Left lung (tissue), 10 donors: ENCODE results near the gene BCL7A. TPM values are rescaled to one million over a fixed set of nuclear protein-coding genes. Genes with fewer than 3 reads are reported as not detected.

Source experiments
- ATAC-seq: fragments of 200-7000 bp; cut with Tn5 transposase; one replicate; pipeline ENCODE4 v1.9.1; 2020; ENCODE audit warnings: moderate library complexity
- DNase-seq, 4 donors: peaks; one replicate each; pipeline ENCODE4 v3.0.0-alpha.2; 2013 to 2020
- H3K27ac ChIP-seq, 2 donors: fragments of 200-600 bp; sonication (generic) in 1 of 2; one replicate each; pipeline versions ENCODE4 v1.5.0 to v1.8.0; 2020 to 2021
- H3K27me3 ChIP-seq, 2 donors: fragments of 200-600 bp; sonication (generic) in 1 of 2; one replicate each; pipeline versions ENCODE4 v1.5.0 to v1.8.0; 2020 to 2021
- H3K36me3 ChIP-seq, 2 donors: fragments of 200-600 bp; sonication (generic) in 1 of 2; one replicate each; pipeline versions ENCODE4 v1.5.0 to v1.8.0; 2020 to 2021
- H3K4me1 ChIP-seq, 2 donors: fragments of 200-600 bp; one replicate each; pipeline ENCODE4 v1.8.0; 2021
- H3K4me3 ChIP-seq, 2 donors: fragments of 200-600 bp; sonication (generic) in 1 of 2; one replicate each; pipeline versions ENCODE4 v1.5.0 to v1.8.0; 2020 to 2021; ENCODE audit warnings: mild to moderate bottlenecking in 1 of 2
- H3K9me3 ChIP-seq, 2 donors: fragments of 200-600 bp; sonication (generic) in 1 of 2; one replicate each; pipeline versions ENCODE4 v1.5.0 to v1.8.0; 2020 to 2021
- CTCF ChIP-seq, 2 donors: fragments of 200-600 bp; sonication (generic) in 1 of 2; IDR thresholded peaks; one replicate each; pipeline versions ENCODE4 v1.5.0 to v1.8.0; 2021; ENCODE audit warnings: antibody characterized with exemption in 2 of 2
- intact Hi-C, 2 donors: fragments of 100-400 bp; cut with DNase I; formaldehyde crosslinking; loops; one replicate each; pipeline versions ENCODE4 v1.11.2 to v1.14.2; 2022
- polyA plus RNA-seq, 6 donors: library from polyadenylated mRNA; unstranded; fragments of 120-200 nt; gene quantifications; one replicate each; pipeline ENCODE4 v1.2.1, GENCODE V29; 2013; ENCODE audit not compliant: insufficient read length in 6 of 6
- total RNA-seq, 2 donors: library from RNA; stranded (reverse); fragmentation: NEBNext Ultra II Directional; extraction: Animal tissue kit (Norgen Biotek cat#: 25700); gene quantifications; one replicate each; pipeline ENCODE4 v1.2.1, GENCODE V29; 2021
- donor health status: DM: no; HTN: yes; CAD: no.
- donor health status: DM: no; HTN: no; CAD: no.

The BCL7A gene
- total and polyA plus RNA-seq, 8 donors, result 7.0 to 18.4 (median 16.8) TPM

DNA sequence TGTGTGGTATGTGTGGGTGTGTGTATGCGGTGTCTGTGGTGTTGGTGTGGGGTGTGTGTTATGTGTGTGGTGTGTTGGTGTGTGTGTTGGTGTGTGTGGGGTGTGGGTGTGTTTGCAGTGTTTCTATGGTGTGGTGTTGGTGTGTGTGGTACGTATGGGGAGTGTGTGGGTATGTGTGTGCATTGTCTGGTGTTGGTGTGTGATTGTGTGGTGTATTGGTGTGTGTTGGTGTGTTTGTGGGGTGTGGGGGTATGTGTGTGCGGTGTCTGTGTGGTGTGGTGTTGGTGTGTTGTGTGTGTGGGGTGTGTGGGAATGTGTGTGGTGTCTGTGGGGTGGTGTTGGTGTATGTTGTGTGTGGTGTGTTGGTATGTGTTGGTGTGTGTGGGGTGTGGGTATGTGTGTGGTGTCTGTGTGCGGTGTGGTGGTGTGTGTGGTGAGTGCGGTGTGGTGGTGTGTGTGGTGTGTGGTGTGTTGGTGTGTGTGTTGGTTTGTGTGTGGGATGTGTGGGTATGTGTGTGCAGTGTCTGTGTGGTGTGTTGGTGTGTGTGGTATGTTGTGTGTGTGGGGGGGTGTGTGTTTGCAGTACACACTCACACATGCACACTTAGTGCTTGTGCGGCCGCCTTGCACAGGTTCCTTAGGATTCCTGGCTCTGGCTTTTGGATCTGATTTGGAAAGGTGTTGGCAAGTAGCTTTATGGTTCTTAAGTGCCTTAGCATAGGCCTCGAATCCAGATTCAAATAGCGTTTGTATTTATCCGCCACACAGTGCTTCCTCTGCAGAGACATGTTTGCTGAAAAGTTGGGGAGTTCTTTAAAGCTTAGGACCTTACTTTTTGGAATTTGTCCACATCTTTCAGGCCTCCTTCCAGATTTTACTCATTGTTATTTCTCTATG lies 73.3 kb downstream of the BCL7A start:
- Histone ChIP-seq H3K9me3 (no peaks in the 10 kb centered on the region), H3K27me3 (no peaks in the 10 kb centered on the region), H3K4me1 (peaks cover 35 to 66% of the 10 kb centered on the region in 2 donors), H3K4me3 (no peak overlapping the region), H3K36me3 (no peaks in the 10 kb centered on the region), H3K27ac (peak overlapping the region; percentile 7 to 18)
- TF ChIP-seq CTCF (IDR thresholded peaks at IDR 0.05), result no peak
- intact Hi-C loops, result no loop called here
- peak in 1 of 4 donors; percentile 50 for DNase-seq
- no peak for ATAC-seq

GRCh38 chr12:122096014-122096413 lies 74.3 kb downstream of the BCL7A start:
- Histone ChIP-seq H3K4me1 (peaks cover 36 to 66% of the 10 kb centered on the region in 2 donors), H3K27ac (peak overlapping the region; percentile 67 to 78), H3K36me3 (no peaks in the 10 kb centered on the region), H3K9me3 (no peaks in the 10 kb centered on the region), H3K27me3 (no peaks in the 10 kb centered on the region), H3K4me3 (no peak overlapping the region)
- ATAC-seq, result no peak
- intact Hi-C loops, result no loop called here
- DNase-seq, result no peak
- TF ChIP-seq CTCF (IDR thresholded peaks at IDR 0.05), result no peak

DNA sequence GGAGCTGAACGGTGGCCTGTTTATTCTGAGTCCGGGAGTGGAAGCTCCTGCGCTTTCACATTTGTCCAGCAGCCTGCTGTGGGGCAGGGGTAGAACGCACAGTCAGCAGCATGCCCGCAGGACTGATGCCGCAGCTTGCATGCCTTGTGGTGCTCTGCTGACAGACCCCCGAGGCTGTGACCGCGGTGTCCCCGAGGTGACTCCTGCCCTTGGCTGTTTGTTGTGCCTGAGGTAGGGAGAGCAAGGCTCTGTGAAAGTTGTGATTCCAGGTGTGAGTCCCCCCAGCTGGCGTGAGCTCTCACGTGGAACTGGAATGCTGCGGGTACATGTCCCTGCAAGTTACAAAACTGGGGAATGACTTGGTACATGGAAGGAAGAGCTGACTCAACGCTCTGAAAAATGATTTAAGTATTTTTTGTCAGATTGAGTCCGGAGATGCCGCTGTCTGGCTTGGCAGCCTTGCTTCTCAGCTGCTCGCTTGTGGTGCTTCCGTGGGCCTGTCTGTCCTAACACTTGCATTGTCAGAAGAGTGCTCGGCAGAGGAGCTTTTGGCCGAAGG lies 75.0 kb downstream of the BCL7A start:
- intact Hi-C loops, result no loop called here
- Histone ChIP-seq H3K9me3 (no peaks in the 10 kb centered on the region), H3K4me3 (no peak overlapping the region), H3K27me3 (no peaks in the 10 kb centered on the region), H3K4me1 (peaks cover 37 to 66% of the 10 kb centered on the region in 2 donors), H3K36me3 (no peaks in the 10 kb centered on the region), H3K27ac (peak overlapping the region; percentile 67 to 78)
- DNase-seq (no peak), ATAC-seq (no peak)
- no peak for TF ChIP-seq CTCF (IDR thresholded peaks at IDR 0.05)

DNA sequence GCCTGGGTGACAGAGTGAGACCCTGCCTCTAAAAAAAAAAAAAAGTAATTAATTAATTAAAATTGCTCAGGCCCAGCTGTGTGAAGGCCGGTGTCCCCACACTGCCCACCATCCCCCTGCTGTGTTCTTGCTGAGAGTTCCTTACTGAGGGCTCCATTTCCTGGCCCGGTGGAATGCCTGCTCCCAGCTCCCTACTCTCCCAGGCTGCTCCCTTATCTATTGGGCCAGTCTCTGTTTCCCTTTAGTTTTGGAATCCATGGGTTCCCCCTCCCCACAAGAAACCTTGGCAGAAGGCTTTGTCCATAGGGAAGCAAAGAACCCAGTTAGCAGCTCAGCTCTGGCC lies 75.9 kb downstream of the BCL7A start:
- H3K36me3 ChIP-seq, result no peaks in the 10 kb centered on the region
- H3K27me3 ChIP-seq, result no peaks in the 10 kb centered on the region
- ATAC-seq (no peak), DNase-seq (no peak)
- no peaks in the 10 kb centered on the region for H3K9me3 ChIP-seq
- peak overlapping the region; percentile 67 to 78 for H3K27ac ChIP-seq
- no peak for TF ChIP-seq CTCF (IDR thresholded peaks at IDR 0.05)
- peaks cover 37 to 63% of the 10 kb centered on the region in 2 donors for H3K4me1 ChIP-seq
- intact Hi-C loops, result no loop called here
- H3K4me3 ChIP-seq, result no peak overlapping the region
